ENCODE results near the gene ROBO1.

The ROBO1 gene

DNA sequence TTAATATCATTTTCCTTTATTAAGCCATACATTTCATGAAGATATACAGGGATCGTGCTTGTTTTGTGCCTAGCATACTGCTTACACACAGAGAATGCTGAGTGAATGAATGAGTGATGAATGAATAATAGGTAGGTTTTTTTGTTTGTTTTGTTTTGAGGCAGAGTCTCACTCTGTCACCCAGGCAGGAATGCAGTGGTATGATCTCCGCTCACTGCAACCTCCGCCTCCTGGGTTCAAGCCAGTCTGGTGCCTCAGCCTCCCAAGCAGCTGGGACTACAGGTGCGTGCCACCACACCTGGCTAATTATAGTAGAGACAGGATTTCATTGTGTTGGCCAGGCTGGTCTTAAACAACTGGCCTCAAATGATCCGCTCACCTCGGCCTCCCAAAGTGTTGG, 400.0 kb downstream of the ROBO1 start:
- TF ChIP-seq, protein P1, sequence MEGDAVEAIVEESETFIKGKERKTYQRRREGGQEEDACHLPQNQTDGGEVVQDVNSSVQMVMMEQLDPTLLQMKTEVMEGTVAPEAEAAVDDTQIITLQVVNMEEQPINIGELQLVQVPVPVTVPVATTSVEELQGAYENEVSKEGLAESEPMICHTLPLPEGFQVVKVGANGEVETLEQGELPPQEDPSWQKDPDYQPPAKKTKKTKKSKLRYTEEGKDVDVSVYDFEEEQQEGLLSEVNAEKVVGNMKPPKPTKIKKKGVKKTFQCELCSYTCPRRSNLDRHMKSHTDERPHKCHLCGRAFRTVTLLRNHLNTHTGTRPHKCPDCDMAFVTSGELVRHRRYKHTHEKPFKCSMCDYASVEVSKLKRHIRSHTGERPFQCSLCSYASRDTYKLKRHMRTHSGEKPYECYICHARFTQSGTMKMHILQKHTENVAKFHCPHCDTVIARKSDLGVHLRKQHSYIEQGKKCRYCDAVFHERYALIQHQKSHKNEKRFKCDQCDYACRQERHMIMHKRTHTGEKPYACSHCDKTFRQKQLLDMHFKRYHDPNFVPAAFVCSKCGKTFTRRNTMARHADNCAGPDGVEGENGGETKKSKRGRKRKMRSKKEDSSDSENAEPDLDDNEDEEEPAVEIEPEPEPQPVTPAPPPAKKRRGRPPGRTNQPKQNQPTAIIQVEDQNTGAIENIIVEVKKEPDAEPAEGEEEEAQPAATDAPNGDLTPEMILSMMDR (conservative IDR thresholded peaks at IDR 0.05; ENCODE audit: control insufficient read depth, insufficient read depth, low read depth, low read length) = no peak
- DNase-seq (ENCODE audit: low read depth) = no peak
- H3K4me3 ChIP-seq (ENCODE audit: control insufficient read depth, low read depth, low read length) = no peak overlapping the region

DNA sequence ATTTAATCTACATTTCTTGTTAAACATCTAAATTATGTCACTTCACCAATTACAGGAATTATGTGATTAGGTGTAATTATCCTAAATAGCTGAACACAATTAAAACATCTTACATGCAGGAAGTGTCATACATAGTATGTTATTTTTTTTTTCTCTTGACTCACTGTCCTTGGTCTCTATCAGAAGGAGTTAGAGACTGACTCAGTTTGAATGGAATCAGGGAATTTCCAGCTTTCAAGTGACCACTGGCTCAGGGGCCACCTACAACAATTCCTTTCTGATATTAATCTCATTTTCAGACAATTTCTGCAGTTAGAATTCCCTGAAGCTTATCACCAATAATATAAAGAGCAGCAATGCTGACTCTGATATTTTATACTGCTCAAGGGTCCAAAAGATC, 400.7 kb downstream of the ROBO1 start:
- peak; percentile 41 for DNase-seq (ENCODE audit: low read depth)
- TF ChIP-seq, protein P1 (conservative IDR thresholded peaks at IDR 0.05; ENCODE audit: control insufficient read depth, insufficient read depth, low read depth, low read length) = no peak
- no peak overlapping the region for H3K4me3 ChIP-seq (ENCODE audit: control insufficient read depth, low read depth, low read length)

DNA sequence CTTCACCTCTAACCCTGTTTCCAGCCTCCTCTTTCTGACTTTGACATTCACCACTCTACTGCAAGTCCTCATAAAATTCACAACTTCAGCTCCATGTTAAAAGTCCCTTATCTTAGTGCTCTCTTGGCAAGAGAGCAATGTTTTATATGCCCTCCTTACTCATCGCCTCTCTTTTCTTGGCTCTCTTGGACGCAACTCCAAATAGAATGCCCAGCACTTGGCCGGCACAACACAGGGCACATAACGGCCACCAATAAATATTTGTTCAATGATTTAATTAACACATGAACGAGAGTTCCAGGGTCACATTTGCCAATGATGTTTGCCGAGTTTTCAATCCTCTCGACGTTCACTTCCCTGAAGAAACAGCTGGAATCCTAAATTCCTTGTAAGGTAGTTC, 401.4 kb downstream of the ROBO1 start:
- no peak overlapping the region for H3K4me3 ChIP-seq (ENCODE audit: control insufficient read depth, low read depth, low read length)
- TF ChIP-seq, protein P1 (conservative IDR thresholded peaks at IDR 0.05; ENCODE audit: control insufficient read depth, insufficient read depth, low read depth, low read length) = no peak
- DNase-seq (ENCODE audit: low read depth) = no peak

DNA sequence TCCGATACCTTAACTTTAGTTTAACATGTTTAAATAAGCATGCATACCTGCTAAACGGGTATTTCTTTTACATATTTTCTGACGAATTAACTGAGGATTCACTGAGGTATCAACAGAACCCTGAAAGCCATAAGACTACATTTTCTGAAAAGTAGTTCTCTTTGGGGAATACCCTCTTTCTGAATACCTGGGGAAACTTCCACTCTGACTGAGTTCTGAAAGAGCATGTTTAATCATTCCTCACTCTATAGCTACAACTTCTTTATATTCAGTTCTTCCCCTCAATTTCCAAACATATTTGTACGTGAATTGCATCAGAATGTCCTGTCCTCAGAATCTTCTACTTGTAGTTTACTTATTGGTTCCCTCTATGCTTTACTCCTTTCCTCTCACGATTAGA, 403.0 kb downstream of the ROBO1 start:
- TF ChIP-seq, protein P1 (conservative IDR thresholded peaks at IDR 0.05; ENCODE audit: control insufficient read depth, insufficient read depth, low read depth, low read length) = no peak
- H3K4me3 ChIP-seq (ENCODE audit: control insufficient read depth, low read depth, low read length) = no peak overlapping the region
- no peak for DNase-seq (ENCODE audit: low read depth)

DNA sequence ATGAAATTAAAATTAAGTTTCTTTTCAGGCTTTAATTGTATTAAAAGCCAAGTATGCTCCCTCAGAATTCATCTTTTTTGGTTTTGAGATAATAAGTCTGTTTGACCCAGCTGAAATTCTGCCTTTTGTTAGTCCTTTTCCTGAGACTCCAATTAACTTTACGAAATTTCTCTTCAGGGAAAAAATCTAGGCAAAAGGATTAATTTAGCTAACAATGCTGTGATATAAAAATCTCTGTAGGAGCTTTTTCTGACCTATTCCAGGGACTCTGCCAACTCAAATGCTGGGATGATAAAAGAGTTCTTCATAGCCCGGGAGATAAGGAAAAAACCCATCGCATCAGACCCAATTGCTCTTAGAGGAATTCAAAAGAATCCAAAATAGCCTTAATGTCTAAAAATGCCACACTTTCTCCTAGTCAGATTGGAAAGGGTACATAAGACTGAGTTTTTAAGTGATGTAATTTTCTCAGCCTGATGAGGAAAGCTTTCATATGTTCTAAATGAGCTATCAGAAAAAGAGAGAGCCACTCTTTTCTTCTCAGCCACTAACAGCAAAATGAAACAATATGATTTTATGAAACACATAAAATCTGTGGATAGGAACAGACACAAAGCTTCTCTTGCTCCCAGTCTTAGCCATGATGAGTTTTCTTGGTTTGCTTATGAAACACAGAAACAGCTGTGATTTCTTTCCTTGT, 405.1 kb downstream of the ROBO1 start:
- no peak overlapping the region for H3K4me3 ChIP-seq (ENCODE audit: control insufficient read depth, low read depth, low read length)
- no peak for DNase-seq (ENCODE audit: low read depth)
- TF ChIP-seq, protein P1 (conservative IDR thresholded peaks at IDR 0.05; ENCODE audit: control insufficient read depth, insufficient read depth, low read depth, low read length) = no peak

DNA sequence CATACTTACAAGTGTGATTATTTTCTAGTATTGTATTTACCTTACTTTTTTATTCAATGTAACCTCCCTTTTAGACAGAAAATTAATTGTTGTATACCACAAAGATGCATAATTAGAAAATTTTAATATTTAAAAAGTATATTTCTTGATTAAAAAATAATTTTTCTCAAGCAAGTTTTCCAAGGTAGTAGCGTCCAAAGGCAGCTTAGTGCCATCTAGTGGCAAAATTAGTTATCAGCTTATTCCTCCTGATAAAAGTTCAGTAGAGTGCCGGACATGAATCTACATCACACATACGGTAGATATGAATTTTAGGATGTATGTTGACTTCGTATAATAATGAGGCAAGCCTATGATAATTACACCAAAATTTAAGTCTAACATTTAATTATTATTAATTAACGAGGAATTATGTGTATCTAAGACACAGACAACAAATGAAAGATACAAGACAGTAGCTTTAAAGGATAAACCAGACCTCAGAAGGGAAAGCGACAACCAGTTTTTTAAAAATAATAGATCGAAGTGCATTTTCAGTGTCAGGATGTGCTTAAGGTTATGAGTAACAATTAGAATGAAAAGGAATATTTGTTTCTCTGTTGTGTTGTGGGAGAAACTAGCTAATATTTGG, 405.9 kb downstream of the ROBO1 start:
- DNase-seq (ENCODE audit: low read depth) = peak; percentile 61
- TF ChIP-seq, protein P1 (conservative IDR thresholded peaks at IDR 0.05; ENCODE audit: control insufficient read depth, insufficient read depth, low read depth, low read length) = peak; percentile 81
- H3K4me3 ChIP-seq (ENCODE audit: control insufficient read depth, low read depth, low read length) = no peak overlapping the region
